Urinary bladder (tissue), 4 donors: ENCODE measurements around the gene LEMD2. TPM values are rescaled to one million over a fixed set of nuclear protein-coding genes. Genes with fewer than 3 reads are reported as not detected.

Source experiments
- DNase-seq: peaks from one replicate; pipeline ENCODE4 v3.0.0-alpha.2; 2015; ENCODE audit errors: extremely low spot score
- H3K27ac ChIP-seq: one replicate; pipeline ENCODE4 v1.5.1; 2013; ENCODE audit warnings: low read depth, mild to moderate bottlenecking, moderate library complexity
- H3K36me3 ChIP-seq: one replicate; pipeline ENCODE4 v1.6.1; 2013; ENCODE audit warnings: mild to moderate bottlenecking, moderate library complexity; ENCODE audit not compliant: insufficient read depth
- H3K4me1 ChIP-seq: one replicate; pipeline ENCODE4 v1.6.1; 2013; ENCODE audit warnings: mild to moderate bottlenecking, moderate library complexity; ENCODE audit not compliant: insufficient read depth
- H3K4me3 ChIP-seq: one replicate; pipeline ENCODE4 v1.5.1; 2013; ENCODE audit warnings: low read depth, low read length
- whole genome bisulfite sequencing: extraction: QIAGEN DNeasy Blood & Tissue Kit; methylation state at CpG from one replicate; pipeline ENCODE4 v1.1.7; 2013; 5-methylcytosine and 5-hydroxymethylcytosine counted together
- polyA plus RNA-seq: library from polyadenylated mRNA; stranded (reverse); fragments of 200-250 nt; gene quantifications from one replicate; pipeline ENCODE4 v1.2.3, GENCODE V29; 2013
- total RNA-seq: library from RNA; depleted of rRNA; stranded (reverse); fragments of >200 nt; gene quantifications from one replicate; pipeline ENCODE4 v1.2.3, GENCODE V29; 2014
- donor health status: healthy with polysubstance abuse.
- donor health status: healthy.

The LEMD2 gene
- total and polyA plus RNA-seq, 2 donors, result 33.6 to 41.7 TPM

GRCh38 chr6:33826537-33826936 lies 37.6 kb upstream of the LEMD2 start:
- Histone ChIP-seq H3K36me3 (no peaks in the 10 kb centered on the region), H3K4me1 (no peaks in the 10 kb centered on the region), H3K4me3 (no peak overlapping the region), H3K27ac (no peak overlapping the region)
- no peak for DNase-seq
- WGBS, result 58% methylated on average over 2 of the region's 2 CpGs

GRCh38 chr6:33824461-33825154 lies 35.7 kb upstream of the LEMD2 start:
- H3K27ac ChIP-seq, result no peak overlapping the region
- no peaks in the 10 kb centered on the region for H3K4me1 ChIP-seq
- DNase-seq, result no peak
- no peaks in the 10 kb centered on the region for H3K36me3 ChIP-seq
- WGBS, result 55% methylated on average over 15 of the region's 15 CpGs
- H3K4me3 ChIP-seq, result no peak overlapping the region

GRCh38 chr6:33823806-33824205 lies 34.9 kb upstream of the LEMD2 start:
- Histone ChIP-seq H3K27ac (no peak overlapping the region), H3K4me1 (no peaks in the 10 kb centered on the region), H3K4me3 (no peak overlapping the region), H3K36me3 (no peaks in the 10 kb centered on the region)
- 82% methylated on average over 2 of the region's 2 CpGs for WGBS
- DNase-seq, result no peak

GRCh38 chr6:33822575-33823395 lies 33.9 kb upstream of the LEMD2 start:
- no peak for DNase-seq
- 58% methylated on average over 10 of the region's 10 CpGs for WGBS
- Histone ChIP-seq H3K4me1 (no peaks in the 10 kb centered on the region), H3K27ac (no peak overlapping the region), H3K4me3 (no peak overlapping the region), H3K36me3 (no peaks in the 10 kb centered on the region)

GRCh38 chr6:33820784-33821520 lies 32.0 kb upstream of the LEMD2 start:
- H3K36me3 ChIP-seq, result no peaks in the 10 kb centered on the region

GRCh38 chr6:33820243-33820642 lies 31.3 kb upstream of the LEMD2 start:
- H3K27ac ChIP-seq, result no peak overlapping the region
- DNase-seq, result no peak
- no peaks in the 10 kb centered on the region for H3K36me3 ChIP-seq
- no peaks in the 10 kb centered on the region for H3K4me1 ChIP-seq
- no peak overlapping the region for H3K4me3 ChIP-seq
- WGBS, result 50% methylated on average over 10 of the region's 10 CpGs

More at GRCh38 chr6:33820784-33821520, 32.0 kb upstream of the LEMD2 start:
- 60% methylated on average over 7 of the region's 7 CpGs for WGBS
- no peaks in the 10 kb centered on the region for H3K4me1 ChIP-seq
- DNase-seq, result no peak
- no peak overlapping the region for H3K4me3 ChIP-seq
- H3K27ac ChIP-seq, result no peak overlapping the region

- 79% methylated on average over 4 of the region's 4 CpGs for WGBS
- H3K4me1 ChIP-seq, result no peaks in the 10 kb centered on the region
- H3K4me3 ChIP-seq, result no peak overlapping the region
- no peak for DNase-seq
- H3K27ac ChIP-seq, result no peak overlapping the region
- no peaks in the 10 kb centered on the region for H3K36me3 ChIP-seq
Observed at GRCh38 chr6:33819021-33819420, 30.1 kb upstream of the LEMD2 start.

- Histone ChIP-seq H3K4me1 (no peaks in the 10 kb centered on the region), H3K36me3 (no peaks in the 10 kb centered on the region), H3K4me3 (no peak overlapping the region), H3K27ac (no peak overlapping the region)
- 52% methylated on average over 3 of the region's 3 CpGs for WGBS
- no peak for DNase-seq
Observed at GRCh38 chr6:33818293-33818692, 29.4 kb upstream of the LEMD2 start.

GRCh38 chr6:33817489-33817888 lies 28.6 kb upstream of the LEMD2 start:
- H3K4me1 ChIP-seq, result no peaks in the 10 kb centered on the region
- WGBS, result 70% methylated on average over 5 of the region's 5 CpGs
- no peak overlapping the region for H3K4me3 ChIP-seq
- H3K36me3 ChIP-seq, result no peaks in the 10 kb centered on the region
- no peak overlapping the region for H3K27ac ChIP-seq
- no peak for DNase-seq

- DNase-seq, result no peak
- no peaks in the 10 kb centered on the region for H3K36me3 ChIP-seq
- no peaks in the 10 kb centered on the region for H3K4me1 ChIP-seq
- no peak overlapping the region for H3K4me3 ChIP-seq
- WGBS, result 65% methylated on average over 8 of the region's 8 CpGs
- H3K27ac ChIP-seq, result no peak overlapping the region
Observed at GRCh38 chr6:33816911-33817310, 28.0 kb upstream of the LEMD2 start.

GRCh38 chr6:33815854-33816253 lies 26.9 kb upstream of the LEMD2 start:
- 40% methylated on average over 1 of the region's 1 CpG for WGBS
- no peak for DNase-seq
- no peaks in the 10 kb centered on the region for H3K36me3 ChIP-seq
- H3K27ac ChIP-seq, result no peak overlapping the region
- no peak overlapping the region for H3K4me3 ChIP-seq
- H3K4me1 ChIP-seq, result no peaks in the 10 kb centered on the region

- H3K36me3 ChIP-seq, result no peaks in the 10 kb centered on the region
- H3K4me1 ChIP-seq, result no peaks in the 10 kb centered on the region
- no peak for DNase-seq
- WGBS, result 72% methylated on average over 19 of the region's 19 CpGs
- H3K27ac ChIP-seq, result no peak overlapping the region
- H3K4me3 ChIP-seq, result no peak overlapping the region
Observed at GRCh38 chr6:33813990-33814985, 25.4 kb upstream of the LEMD2 start.
